Caco-2 (cell line): ENCODE measurements around the gene ATP13A2. TPM values are rescaled to one million over a fixed set of nuclear protein-coding genes. Genes with fewer than 3 reads are reported as not detected.

ENCODE experiments used
- BruUV-seq: library from RNA; stranded (reverse); fragments of 400-500 nt; replicated peaks from 2 replicates; lab custom pipeline; 2021; lab: Mats Ljungman, UMichigan
- CTCF ChIA-PET: fragments of 300-600 bp; sonication (Branson Sonifier 250); formaldehyde crosslinking; loops from one replicate; lab custom pipeline; 2022; ENCODE audit warnings: antibody characterized with exemption; lab: Charles Lee
- POLR2A ChIA-PET: fragments of 300-600 bp; sonication (Branson Sonifier 250); formaldehyde crosslinking; loops from one replicate; lab custom pipeline; 2022; ENCODE audit warnings: antibody characterized with exemption; lab: Charles Lee
- DNase-seq, 2 experiments: peaks; one replicate each; pipeline versions ENCODE4 v3.0.0 to v3.0.0-alpha.2; 2020 to 2022
- H3K27me3 ChIP-seq: replicated peaks from 2 replicates; pipeline ENCODE4 v1.6.0; 2011; ENCODE audit warnings: low read length; ENCODE audit not compliant: control insufficient read depth, insufficient read depth
- H3K36me3 ChIP-seq: 2 replicates; pipeline ENCODE4 v1.5.1; 2011; ENCODE audit warnings: low read length; ENCODE audit not compliant: control insufficient read depth, insufficient read depth
- H3K4me1 ChIP-seq: fragments of 250-450 bp; sonication (Bioruptor Pico); 2 replicates; pipeline ENCODE4 v1.5.1; 2020; ENCODE audit warnings: mild to moderate bottlenecking
- H3K4me3 ChIP-seq: 2 replicates; pipeline ENCODE4 v1.5.1; 2011; ENCODE audit warnings: low read depth, mild to moderate bottlenecking, control low read depth, low read length
- H3K9me3 ChIP-seq: fragments of 250-450 bp; sonication (Bioruptor Pico); 2 replicates; pipeline ENCODE4 v1.5.1; 2020; ENCODE audit warnings: mild to moderate bottlenecking, moderate library complexity
- H3K27ac Mint-ChIP-seq: one replicate; pipeline ENCODE4 v1.8.0; 2022; ENCODE audit warnings: mixed read lengths; ENCODE audit not compliant: unreplicated experiment
- H3K27me3 Mint-ChIP-seq: one replicate; pipeline ENCODE4 v1.8.0; 2022; ENCODE audit warnings: mixed read lengths; ENCODE audit not compliant: insufficient read depth, unreplicated experiment
- H3K36me3 Mint-ChIP-seq: one replicate; pipeline ENCODE4 v1.8.0; 2022; ENCODE audit warnings: mild to moderate bottlenecking, mixed read lengths; ENCODE audit not compliant: insufficient read depth, unreplicated experiment
- H3K4me1 Mint-ChIP-seq: one replicate; pipeline ENCODE4 v1.8.0; 2022; ENCODE audit warnings: low read depth, mixed read lengths; ENCODE audit not compliant: unreplicated experiment
- H3K4me3 Mint-ChIP-seq: one replicate; pipeline ENCODE4 v1.8.0; 2022; ENCODE audit warnings: mild to moderate bottlenecking, moderate library complexity, mixed read lengths; ENCODE audit not compliant: unreplicated experiment
- H3K9me3 Mint-ChIP-seq: one replicate; pipeline ENCODE4 v1.8.0; 2022; ENCODE audit warnings: mixed read lengths; ENCODE audit not compliant: unreplicated experiment
- intact Hi-C: fragments of 100-400 bp; cut with micrococcal nuclease; formaldehyde crosslinking; loops from one replicate; pipeline ENCODE4 v1.10.0; 2022; ENCODE audit not compliant: unreplicated experiment
- total RNA-seq: library from RNA; stranded (reverse); gene quantifications from 2 replicates; pipeline ENCODE4 v1.2.3, GENCODE V29; 2022
- TF ChIP-seq, protein P1 (sequence below), 2 experiments: fragments of 200-600 bp in 1 of 2; IDR thresholded peaks; 1 replicate in 1 of 2; 2 replicates in 1 of 2; pipeline versions ENCODE4 v1.5.1 to v1.8.0; 2011 to 2022; ENCODE audit warnings: antibody characterized with exemption in 1 of 2, control low read depth in 1 of 2, inconsistent platforms in 1 of 2, low read depth in 1 of 2, low read length in 1 of 2, mild to moderate bottlenecking in 1 of 2, moderate library complexity in 1 of 2; ENCODE audit not compliant: insufficient read depth in 1 of 2, severe bottlenecking in 1 of 2, unreplicated experiment in 1 of 2

ATP13A2 gene
- total RNA-seq, 1 experiment from 2014 or later, result 58.4 TPM

DNA sequence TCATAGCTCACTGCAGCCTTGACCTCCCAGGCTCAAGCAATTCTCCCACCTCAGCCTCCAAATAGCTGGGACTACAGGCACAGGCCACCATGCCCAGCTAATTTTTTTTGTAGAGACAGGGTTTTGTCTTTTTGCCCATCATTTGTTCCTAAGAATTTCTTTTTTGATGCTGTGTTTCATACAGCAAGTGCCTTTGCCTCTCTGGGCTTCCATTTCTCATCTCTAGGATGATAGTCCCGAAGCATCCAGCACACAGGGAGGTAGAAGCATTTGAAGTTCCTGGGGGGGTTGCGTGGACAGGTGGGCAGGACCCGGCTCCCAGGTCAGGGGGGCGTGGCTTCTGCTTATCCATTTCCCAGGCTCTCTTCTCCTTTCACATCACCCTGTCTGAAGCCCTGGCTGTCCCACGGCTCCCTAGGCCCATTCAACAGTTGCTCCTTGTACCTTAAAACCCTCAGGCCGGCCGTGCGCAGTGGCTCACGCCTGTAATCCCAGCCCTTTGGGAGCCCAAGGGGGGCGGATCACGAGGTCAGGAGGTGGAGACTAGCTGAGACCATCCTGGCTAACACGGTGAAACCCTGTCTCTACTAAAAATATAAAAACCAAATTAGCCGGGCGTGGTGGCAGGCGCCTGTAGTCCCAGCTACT, 3.4 kb downstream of the ATP13A2 start:
- POLR2A ChIA-PET, result no interaction called here
- intact Hi-C loops, result no loop called here
- no peak for DNase-seq
- Mint-ChIP-seq H3K4me1 (peaks cover 10% of the 10 kb centered on the region), H3K4me3 (no peak overlapping the region), H3K9me3 (no peaks in the 10 kb centered on the region), H3K27me3 (no peaks in the 10 kb centered on the region), H3K27ac (no peak overlapping the region), H3K36me3 (no peaks in the 10 kb centered on the region)
- no peaks in the 10 kb centered on the region for H3K27me3 ChIP-seq
- H3K9me3 ChIP-seq, result no peaks in the 10 kb centered on the region
- TF ChIP-seq, protein P1, sequence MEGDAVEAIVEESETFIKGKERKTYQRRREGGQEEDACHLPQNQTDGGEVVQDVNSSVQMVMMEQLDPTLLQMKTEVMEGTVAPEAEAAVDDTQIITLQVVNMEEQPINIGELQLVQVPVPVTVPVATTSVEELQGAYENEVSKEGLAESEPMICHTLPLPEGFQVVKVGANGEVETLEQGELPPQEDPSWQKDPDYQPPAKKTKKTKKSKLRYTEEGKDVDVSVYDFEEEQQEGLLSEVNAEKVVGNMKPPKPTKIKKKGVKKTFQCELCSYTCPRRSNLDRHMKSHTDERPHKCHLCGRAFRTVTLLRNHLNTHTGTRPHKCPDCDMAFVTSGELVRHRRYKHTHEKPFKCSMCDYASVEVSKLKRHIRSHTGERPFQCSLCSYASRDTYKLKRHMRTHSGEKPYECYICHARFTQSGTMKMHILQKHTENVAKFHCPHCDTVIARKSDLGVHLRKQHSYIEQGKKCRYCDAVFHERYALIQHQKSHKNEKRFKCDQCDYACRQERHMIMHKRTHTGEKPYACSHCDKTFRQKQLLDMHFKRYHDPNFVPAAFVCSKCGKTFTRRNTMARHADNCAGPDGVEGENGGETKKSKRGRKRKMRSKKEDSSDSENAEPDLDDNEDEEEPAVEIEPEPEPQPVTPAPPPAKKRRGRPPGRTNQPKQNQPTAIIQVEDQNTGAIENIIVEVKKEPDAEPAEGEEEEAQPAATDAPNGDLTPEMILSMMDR (IDR thresholded peaks at IDR 0.05; ENCODE audit: insufficient read depth in 1 of 2, low read depth in 1 of 2, low read length in 1 of 2, severe bottlenecking in 1 of 2, unreplicated experiment in 1 of 2), result no peak
- peaks cover 6% of the 10 kb centered on the region; the same call in 1 of the 2 replicates for H3K4me1 ChIP-seq
- H3K36me3 ChIP-seq, result no peaks in the 10 kb centered on the region
- BruUV-seq, result no TSS peak
- CTCF ChIA-PET, result no interaction called here
- H3K4me3 ChIP-seq, result no peak overlapping the region

DNA sequence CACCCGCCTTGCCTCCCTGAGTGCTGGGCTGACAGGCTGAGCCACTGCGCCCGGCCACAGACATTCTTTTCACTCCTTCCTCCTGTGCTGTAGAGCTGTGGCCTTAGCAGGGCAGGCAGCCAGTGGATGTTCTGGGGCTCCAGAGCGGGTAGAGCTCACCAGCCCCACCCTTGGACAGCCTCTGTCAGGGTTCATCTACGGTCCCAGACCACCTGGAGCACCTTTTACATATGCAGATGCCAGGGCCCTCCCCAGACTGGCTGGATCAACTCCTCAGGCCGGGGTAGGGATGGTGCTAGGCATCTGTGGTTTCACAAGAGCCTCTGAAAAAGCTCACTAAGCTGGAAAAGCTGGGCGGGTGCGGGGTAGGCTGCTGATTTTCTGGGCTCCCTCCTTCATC, 4.6 kb downstream of the ATP13A2 start:
- H3K36me3 Mint-ChIP-seq, result no peaks in the 10 kb centered on the region
- no TSS peak for BruUV-seq

DNA sequence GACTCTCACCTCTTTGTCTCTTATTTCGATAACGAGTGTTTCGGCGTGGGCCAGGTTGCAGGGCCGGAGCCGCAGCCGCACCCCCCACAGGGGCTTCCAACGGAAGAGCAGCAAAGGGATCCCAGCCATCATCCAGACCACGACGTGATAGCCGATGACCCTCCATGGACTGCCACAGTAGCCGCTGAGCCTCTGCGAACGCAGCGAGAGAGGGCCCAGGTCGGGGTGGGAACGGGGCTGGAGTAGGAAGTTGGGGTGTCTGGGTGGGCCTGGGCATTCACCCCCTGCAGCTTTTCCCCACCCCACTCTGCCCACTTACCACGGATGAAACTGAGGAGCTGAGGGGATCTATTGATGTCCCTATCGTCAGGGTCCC, 6.4 kb downstream of the ATP13A2 start:
- no peaks in the 10 kb centered on the region for H3K27me3 Mint-ChIP-seq
- ChIA-PET POLR2A (no interaction called here), CTCF (no interaction called here)
- Histone ChIP-seq H3K4me1 (no peaks in the 10 kb centered on the region), H3K4me3 (no peak overlapping the region), H3K9me3 (no peaks in the 10 kb centered on the region), H3K27me3 (no peaks in the 10 kb centered on the region), H3K36me3 (no peaks in the 10 kb centered on the region)
- no peaks in the 10 kb centered on the region for H3K4me1 Mint-ChIP-seq
- BruUV-seq, result no TSS peak
- TF ChIP-seq, protein P1 (IDR thresholded peaks at IDR 0.05; ENCODE audit: insufficient read depth in 1 of 2, low read depth in 1 of 2, low read length in 1 of 2, severe bottlenecking in 1 of 2, unreplicated experiment in 1 of 2), result no peak
- no peaks in the 10 kb centered on the region for H3K9me3 Mint-ChIP-seq
- no peak overlapping the region for H3K4me3 Mint-ChIP-seq
- no peak overlapping the region for H3K27ac Mint-ChIP-seq
- no peak for DNase-seq
- no peaks in the 10 kb centered on the region for H3K36me3 Mint-ChIP-seq
- intact Hi-C loops, result no loop called here

More for the DNA sequence above, 4.6 kb downstream of the ATP13A2 start:
- Histone ChIP-seq H3K4me1 (no peaks in the 10 kb centered on the region; the same call in 1 of the 2 replicates), H3K9me3 (no peaks in the 10 kb centered on the region), H3K27me3 (no peaks in the 10 kb centered on the region), H3K36me3 (no peaks in the 10 kb centered on the region), H3K4me3 (no peak overlapping the region)
- H3K27me3 Mint-ChIP-seq, result no peaks in the 10 kb centered on the region
- H3K4me3 Mint-ChIP-seq, result no peak overlapping the region
- H3K27ac Mint-ChIP-seq, result no peak overlapping the region
- intact Hi-C loops, result no loop called here
- peaks cover 2% of the 10 kb centered on the region for H3K4me1 Mint-ChIP-seq
- DNase-seq, result no peak
- POLR2A ChIA-PET, result no interaction called here
- TF ChIP-seq, protein P1 (IDR thresholded peaks at IDR 0.05; ENCODE audit: insufficient read depth in 1 of 2, low read depth in 1 of 2, low read length in 1 of 2, severe bottlenecking in 1 of 2, unreplicated experiment in 1 of 2), result no peak
- CTCF ChIA-PET, result no interaction called here
- H3K9me3 Mint-ChIP-seq, result no peaks in the 10 kb centered on the region
